Measurements from ENCODE around the gene OPCML. TPM values are rescaled to one million over a fixed set of nuclear protein-coding genes. Genes with fewer than 3 reads are reported as not detected.

The OPCML gene
- total RNA-seq, 1 donor: not detected

- no peak for TF ChIP-seq CTCF (IDR thresholded peaks at IDR 0.05; ENCODE audit: insufficient read depth, low read depth, low read length)
- H3K4me3 ChIP-seq (ENCODE audit: low read depth, low read length): no peak overlapping the region
- DNase-seq (ENCODE audit: low read depth): no peak
Observed at GRCh38 chr11:133291780-133292179, 240.5 kb downstream of the OPCML start.

GRCh38 chr11:133285359-133285758 is 246.9 kb downstream of the OPCML start:
- DNase-seq (ENCODE audit: low read depth): no peak
- no peak for TF ChIP-seq CTCF (IDR thresholded peaks at IDR 0.05; ENCODE audit: insufficient read depth, low read depth, low read length)
- no peak overlapping the region for H3K4me3 ChIP-seq (ENCODE audit: low read depth, low read length)

- TF ChIP-seq CTCF (IDR thresholded peaks at IDR 0.05; ENCODE audit: insufficient read depth, low read depth, low read length): no peak
- DNase-seq (ENCODE audit: low read depth): no peak
- no peak overlapping the region for H3K4me3 ChIP-seq (ENCODE audit: low read depth, low read length)
Observed at GRCh38 chr11:133284156-133284555, 248.1 kb downstream of the OPCML start.

DNA sequence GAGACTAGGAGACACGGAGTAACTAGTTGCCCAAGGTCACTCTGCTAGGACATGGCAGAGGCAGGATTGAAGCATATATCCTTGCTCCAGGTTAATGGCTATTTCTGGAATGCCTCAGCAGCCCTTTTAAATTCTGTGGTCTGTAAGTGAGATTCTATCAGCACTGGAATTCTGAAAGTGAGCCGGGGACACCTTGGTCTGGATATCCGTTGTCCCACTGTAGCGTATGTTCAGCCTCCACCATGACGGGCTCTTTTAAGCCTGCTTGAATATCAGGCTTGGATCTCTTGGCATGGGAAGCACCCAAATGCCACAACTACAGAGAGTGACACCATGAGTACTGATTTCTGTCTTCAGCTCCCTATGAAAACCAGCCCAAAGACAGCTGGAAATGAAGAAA is 254.4 kb downstream of the OPCML start:
- no peak for TF ChIP-seq CTCF (IDR thresholded peaks at IDR 0.05; ENCODE audit: insufficient read depth, low read depth, low read length)
- no peak overlapping the region for H3K4me3 ChIP-seq (ENCODE audit: low read depth, low read length)
- no peak for DNase-seq (ENCODE audit: low read depth)

DNA sequence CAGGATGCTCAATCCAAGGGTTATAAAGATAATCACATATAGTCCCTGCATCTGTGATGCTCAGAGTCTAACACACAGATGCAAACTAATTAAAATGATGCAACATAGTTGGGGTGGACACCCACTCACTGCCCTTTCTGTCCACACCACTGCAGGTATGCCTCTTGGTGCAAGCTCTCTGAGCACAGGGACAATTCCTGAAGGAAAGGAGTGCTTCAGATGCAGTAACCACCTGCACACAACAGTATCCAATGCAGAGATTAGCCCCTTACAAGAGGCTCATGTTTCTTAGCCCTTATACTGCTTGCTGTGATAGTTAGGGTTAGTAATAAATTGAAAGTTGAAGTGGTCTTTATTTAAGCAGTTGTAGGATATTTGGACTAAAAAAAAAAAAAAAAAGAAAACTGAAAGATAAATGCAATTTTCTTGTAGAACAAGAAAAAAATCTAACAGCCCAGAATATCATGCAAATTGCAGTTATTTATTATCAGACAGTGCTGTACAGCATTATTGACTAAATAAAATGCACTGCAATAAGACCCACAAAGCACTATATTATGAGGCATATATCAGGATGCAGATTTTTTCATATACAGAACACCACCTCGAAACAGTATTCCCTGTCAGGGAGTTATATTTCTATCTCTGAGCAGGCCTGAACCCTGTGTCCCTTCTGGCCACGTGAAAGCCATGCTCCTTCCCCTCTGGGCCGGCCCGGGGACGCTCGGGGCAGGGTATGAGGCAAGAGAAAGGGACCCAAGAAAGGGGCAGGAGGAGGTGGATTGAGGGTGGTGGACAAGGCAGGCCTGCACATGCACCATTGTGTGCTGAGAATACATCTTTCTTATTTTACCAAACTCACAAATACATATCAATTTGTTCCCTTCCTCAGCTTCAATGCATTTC is 260.2 kb downstream of the OPCML start:
- no peak for DNase-seq (ENCODE audit: low read depth)
- no peak overlapping the region for H3K4me3 ChIP-seq (ENCODE audit: low read depth, low read length)
- no peak for TF ChIP-seq CTCF (IDR thresholded peaks at IDR 0.05; ENCODE audit: insufficient read depth, low read depth, low read length)

DNA sequence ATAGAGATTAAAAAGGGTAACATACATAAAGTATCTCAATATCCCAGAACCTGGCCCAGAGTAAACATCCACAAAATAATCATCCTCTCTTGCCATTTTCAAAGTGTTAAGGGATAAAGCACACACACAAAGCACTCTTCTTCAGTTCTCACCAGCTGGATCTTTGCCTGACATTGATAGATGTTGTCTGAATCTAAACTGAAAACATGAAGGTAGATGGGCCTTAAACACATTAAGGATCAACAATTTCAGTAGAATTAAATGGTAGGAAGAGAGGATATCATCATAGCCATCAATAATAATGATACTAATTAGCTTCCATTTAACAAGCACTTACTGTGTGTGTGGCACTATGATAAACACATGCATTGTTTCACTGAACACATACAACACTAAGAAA is 261.1 kb downstream of the OPCML start:
- no peak overlapping the region for H3K4me3 ChIP-seq (ENCODE audit: low read depth, low read length)
- TF ChIP-seq CTCF (IDR thresholded peaks at IDR 0.05; ENCODE audit: insufficient read depth, low read depth, low read length): no peak
- DNase-seq (ENCODE audit: low read depth): no peak
